IPS DF 6.9 (cell line): ENCODE measurements around the gene SYCN.

Experiments used
- DNase-seq: peaks from one replicate; pipeline ENCODE4 v3.0.0-alpha.2; 2013; ENCODE audit warnings: low read depth, low spot score
- H3K27ac ChIP-seq: one replicate; pipeline ENCODE4 v1.5.1; 2013; ENCODE audit warnings: low read length, control low read depth
- H3K27me3 ChIP-seq: 2 replicates; pipeline ENCODE4 v1.6.1; 2013; ENCODE audit warnings: mild to moderate bottlenecking, low read length; ENCODE audit not compliant: control insufficient read depth, insufficient read depth
- H3K36me3 ChIP-seq: 2 replicates; pipeline ENCODE4 v1.6.1; 2013; ENCODE audit warnings: low read length; ENCODE audit not compliant: control insufficient read depth, insufficient read depth
- H3K4me1 ChIP-seq: 2 replicates; pipeline ENCODE4 v1.6.1; 2013; ENCODE audit warnings: low read length; ENCODE audit not compliant: control insufficient read depth, insufficient read depth
- H3K4me3 ChIP-seq: 2 replicates; pipeline ENCODE4 v1.5.1; 2013; ENCODE audit warnings: mild to moderate bottlenecking, low read length
- H3K9me3 ChIP-seq: 2 replicates; pipeline ENCODE4 v1.6.1; 2013; ENCODE audit warnings: low read length, inconsistent platforms; ENCODE audit not compliant: control insufficient read depth, insufficient read depth
- WGBS: extraction: QIAGEN DNeasy Blood & Tissue Kit; methylation state at CpG from one replicate; pipeline ENCODE4 v1.1.7; 2013; ENCODE audit warnings: mixed read lengths, missing lambda C conversion rate; ENCODE audit not compliant: insufficient read length, insufficient coverage; 5-methylcytosine and 5-hydroxymethylcytosine counted together

SYCN gene

GRCh38 chr19:39155114-39155700 is 48.9 kb downstream of the SYCN start:
- DNase-seq: no peak
- Histone ChIP-seq H3K4me3 (no peak overlapping the region), H3K36me3 (no peaks in the 10 kb centered on the region), H3K27me3 (no peaks in the 10 kb centered on the region), H3K9me3 (no peaks in the 10 kb centered on the region), H3K4me1 (peaks cover 20% of the 10 kb centered on the region), H3K27ac (no peak overlapping the region)
- no CpG with 5 or more reads among the region's 11 CpGs for WGBS

DNA sequence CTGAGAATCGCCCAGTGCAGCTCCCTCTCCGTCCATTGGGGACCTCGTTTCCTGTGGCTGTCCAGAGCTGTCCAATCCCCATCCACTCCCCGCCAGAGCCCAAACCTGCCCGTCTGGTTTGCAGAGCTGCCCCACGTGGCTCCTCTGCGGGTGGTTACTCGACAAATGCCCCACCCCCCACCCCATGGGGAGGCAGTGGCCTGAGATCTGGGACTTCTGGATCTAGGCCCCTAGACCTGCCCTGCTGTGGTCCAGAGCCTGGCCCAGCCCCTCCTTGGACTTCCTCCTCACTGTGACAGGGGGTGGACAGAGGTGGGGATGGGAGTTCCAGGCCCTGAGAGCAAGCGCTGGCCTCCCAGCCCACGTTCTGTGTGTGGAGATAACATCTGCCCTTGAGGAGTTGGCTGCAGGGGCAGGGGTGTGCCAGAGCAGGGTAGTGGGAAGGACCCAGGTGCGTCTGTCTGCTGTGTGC is 49.4 kb downstream of the SYCN start:
- no peaks in the 10 kb centered on the region for H3K27me3 ChIP-seq
- WGBS: no CpG with 5 or more reads among the region's 11 CpGs
- H3K27ac ChIP-seq: no peak overlapping the region
- H3K4me3 ChIP-seq: no peak overlapping the region
- DNase-seq: no peak
- peaks cover 20% of the 10 kb centered on the region for H3K4me1 ChIP-seq
- no peaks in the 10 kb centered on the region for H3K36me3 ChIP-seq
- no peaks in the 10 kb centered on the region for H3K9me3 ChIP-seq

- no peaks in the 10 kb centered on the region for H3K27me3 ChIP-seq
- no peak overlapping the region for H3K4me3 ChIP-seq
- no peaks in the 10 kb centered on the region for H3K36me3 ChIP-seq
- H3K9me3 ChIP-seq: no peaks in the 10 kb centered on the region
- no peak overlapping the region for H3K27ac ChIP-seq
- DNase-seq: no peak
- H3K4me1 ChIP-seq: peaks cover 20% of the 10 kb centered on the region
- no CpG with 5 or more reads among the region's 13 CpGs for WGBS
Observed at GRCh38 chr19:39154100-39154628, 49.9 kb downstream of the SYCN start.
